Upper lobe of left lung (tissue), 6 donors: ENCODE data around the gene RNF31. TPM values are rescaled to one million over a fixed set of nuclear protein-coding genes. Genes with fewer than 3 reads are reported as not detected.
"Not testable (repeated sequence)": the region's sequence is repeated elsewhere in the genome, so short reads cannot be mapped to it uniquely, and the experiment has no call there.

ENCODE experiments used
- ATAC-seq, 2 donors: fragments of 200-7000 bp; cut with Tn5 transposase; one replicate each; pipeline ENCODE4 v1.9.1; 2022; ENCODE audit warnings: mild to moderate bottlenecking in 2 of 2, moderate library complexity in 2 of 2; ENCODE audit not compliant: low FRiP score in 2 of 2
- DNase-seq, 2 donors: peaks; one replicate each; pipeline ENCODE4 v3.0.0-alpha.2; 2019 to 2020
- H3K27ac ChIP-seq, 4 donors: fragments of 200-600 bp; sonication (generic); one replicate each; pipeline ENCODE4 v1.5.1; 2016 to 2019
- H3K27me3 ChIP-seq, 4 donors: fragments of 200-600 bp; sonication (generic); one replicate each; pipeline ENCODE4 v1.5.1; 2017 to 2019
- H3K36me3 ChIP-seq, 4 donors: fragments of 200-600 bp; sonication (generic); one replicate each; pipeline ENCODE4 v1.5.1; 2016 to 2019
- H3K4me1 ChIP-seq, 4 donors: fragments of 200-600 bp; sonication (generic); one replicate each; pipeline ENCODE4 v1.5.1; 2018 to 2019
- H3K4me3 ChIP-seq, 4 donors: fragments of 200-600 bp; sonication (generic); one replicate each; pipeline ENCODE4 v1.5.1; 2017 to 2019; ENCODE audit warnings: mild to moderate bottlenecking in 2 of 4, moderate library complexity in 1 of 4
- H3K9me3 ChIP-seq, 4 donors: fragments of 200-600 bp; sonication (generic); one replicate each; pipeline ENCODE4 v1.5.1; 2018 to 2019
- EP300 ChIP-seq, 4 donors: sonication (generic); formaldehyde crosslinking; IDR thresholded peaks; one replicate each; pipeline ENCODE4 v1.5.1; 2017; ENCODE audit warnings: antibody characterized with exemption in 4 of 4, control low read depth in 2 of 4
- POLR2A ChIP-seq, 4 donors: fragments of 450-650 bp; IDR thresholded peaks; one replicate each; pipeline ENCODE4 v1.5.1; 2016 to 2017; ENCODE audit warnings: antibody characterized with exemption in 4 of 4, mild to moderate bottlenecking in 2 of 4
- POLR2AphosphoS5 ChIP-seq, 2 donors: sonication (generic); formaldehyde crosslinking; IDR thresholded peaks; one replicate each; pipeline ENCODE4 v1.5.1; 2017; ENCODE audit warnings: antibody characterized with exemption in 2 of 2
- WGBS, 2 donors: methylation state at CpG; one replicate each; pipeline ENCODE4 v1.1.5; 2017 to 2018; 5-methylcytosine and 5-hydroxymethylcytosine counted together
- total RNA-seq, 6 donors: library from RNA; depleted of rRNA in 4 of 6; stranded (reverse); fragments of >200 nt in 4 of 6; gene quantifications; one replicate each; pipeline versions ENCODE4 v1.1.0 to v1.2.1, GENCODE V29; 2016 to 2021
- TF ChIP-seq, protein P1 (sequence below), 6 experiments: fragments of 450-650 bp in 4 of 6; fragments of 200-600 bp in 2 of 6; sonication (generic) in 2 of 6; IDR thresholded peaks; one replicate each; pipeline ENCODE4 v1.5.1; 2016 to 2019; ENCODE audit warnings: antibody characterized with exemption in 6 of 6
- donor health status: DM: no; HTN: no; CAD: no; lungs with moderate emphysema.
- donor health status: DM: no; HTN: yes; CAD: no; lungs with severe emphysema.

The RNF31 gene
- total RNA-seq, 6 donors from 2014 or later: 52.1 to 173 (median 63.9) TPM

DNA sequence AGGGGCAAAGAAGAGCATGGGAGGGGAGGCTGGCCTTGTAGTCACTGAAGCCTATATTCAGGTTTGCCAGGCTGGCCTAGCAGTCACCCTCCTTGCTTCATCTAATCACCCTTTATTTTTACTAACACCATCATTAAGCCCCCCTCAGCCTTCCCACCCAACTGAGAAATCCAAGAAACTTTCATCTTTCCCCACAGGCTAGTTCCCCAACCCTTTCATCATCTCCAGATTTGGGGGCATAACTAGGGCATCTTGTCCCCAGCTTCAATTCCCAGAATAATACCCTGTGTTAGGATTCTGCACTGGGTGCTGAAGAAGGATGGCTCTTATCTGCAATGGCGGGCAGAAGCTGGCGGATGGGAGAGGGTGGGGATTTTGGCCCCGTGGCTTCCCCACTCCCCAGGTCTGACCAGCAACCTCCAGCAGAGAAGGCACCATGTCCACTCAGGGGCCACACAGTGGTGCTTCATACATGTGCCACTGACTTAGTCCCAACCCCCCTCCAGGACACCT lies 46.3 kb upstream of the RNF31 start:
- H3K27ac ChIP-seq: no peak overlapping the region
- H3K4me1 ChIP-seq: peaks cover 0 to 14% (median 0%) of the 10 kb centered on the region in 4 donors
- TF ChIP-seq, protein P1, sequence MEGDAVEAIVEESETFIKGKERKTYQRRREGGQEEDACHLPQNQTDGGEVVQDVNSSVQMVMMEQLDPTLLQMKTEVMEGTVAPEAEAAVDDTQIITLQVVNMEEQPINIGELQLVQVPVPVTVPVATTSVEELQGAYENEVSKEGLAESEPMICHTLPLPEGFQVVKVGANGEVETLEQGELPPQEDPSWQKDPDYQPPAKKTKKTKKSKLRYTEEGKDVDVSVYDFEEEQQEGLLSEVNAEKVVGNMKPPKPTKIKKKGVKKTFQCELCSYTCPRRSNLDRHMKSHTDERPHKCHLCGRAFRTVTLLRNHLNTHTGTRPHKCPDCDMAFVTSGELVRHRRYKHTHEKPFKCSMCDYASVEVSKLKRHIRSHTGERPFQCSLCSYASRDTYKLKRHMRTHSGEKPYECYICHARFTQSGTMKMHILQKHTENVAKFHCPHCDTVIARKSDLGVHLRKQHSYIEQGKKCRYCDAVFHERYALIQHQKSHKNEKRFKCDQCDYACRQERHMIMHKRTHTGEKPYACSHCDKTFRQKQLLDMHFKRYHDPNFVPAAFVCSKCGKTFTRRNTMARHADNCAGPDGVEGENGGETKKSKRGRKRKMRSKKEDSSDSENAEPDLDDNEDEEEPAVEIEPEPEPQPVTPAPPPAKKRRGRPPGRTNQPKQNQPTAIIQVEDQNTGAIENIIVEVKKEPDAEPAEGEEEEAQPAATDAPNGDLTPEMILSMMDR (IDR thresholded peaks at IDR 0.05): no peak
- no peak for TF ChIP-seq POLR2AphosphoS5 (IDR thresholded peaks at IDR 0.05)
- TF ChIP-seq POLR2A (IDR thresholded peaks at IDR 0.05): no peak
- TF ChIP-seq EP300 (IDR thresholded peaks at IDR 0.05): no peak
- H3K4me3 ChIP-seq: no peak overlapping the region
- H3K36me3 ChIP-seq: peaks cover 3 to 56% (median 41%) of the 10 kb centered on the region in 4 donors
- 96 to 97% methylated on average over 3 of the region's 3 CpGs for WGBS, 2 donors
- H3K27me3 ChIP-seq: no peaks in the 10 kb centered on the region
- ATAC-seq: no peak
- DNase-seq: no peak
- no peaks in the 10 kb centered on the region for H3K9me3 ChIP-seq

DNA sequence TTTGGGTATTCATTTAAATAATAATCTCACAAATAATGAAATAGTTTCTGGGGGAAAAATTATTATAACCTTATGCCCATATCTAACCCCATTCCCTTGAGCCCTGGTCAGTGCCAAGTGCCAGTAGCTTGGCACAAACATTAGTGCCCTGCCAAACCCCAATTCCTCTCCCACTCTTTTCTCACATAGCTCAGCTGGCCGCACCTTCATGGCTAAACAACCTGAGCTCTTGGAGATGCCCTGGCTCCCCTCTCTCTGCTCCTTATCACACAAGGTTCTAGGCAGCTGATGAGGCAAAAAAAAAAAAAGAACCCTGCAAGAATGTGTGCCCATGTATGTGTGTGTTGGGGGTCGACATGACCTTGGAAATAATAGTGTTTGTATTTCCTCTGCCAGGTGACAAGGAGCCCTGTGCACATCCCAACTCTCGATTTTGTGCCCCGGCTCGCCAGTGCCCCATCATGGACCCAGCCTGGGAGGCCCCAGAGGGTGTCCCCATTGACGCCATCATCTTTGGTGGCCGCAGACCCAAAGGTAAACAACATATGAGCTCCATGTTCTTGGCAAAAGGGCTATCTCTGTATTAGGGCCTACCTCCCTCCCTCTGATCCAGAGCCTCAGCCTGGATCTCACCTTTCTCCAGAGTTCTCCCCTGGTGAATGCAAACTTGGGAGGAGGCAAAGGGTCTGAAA lies 44.8 kb upstream of the RNF31 start:
- WGBS, 2 donors: 87 to 96% methylated on average over 7 of the region's 7 CpGs
- TF ChIP-seq EP300 (IDR thresholded peaks at IDR 0.05): no peak
- no peak for TF ChIP-seq POLR2A (IDR thresholded peaks at IDR 0.05)
- TF ChIP-seq, protein P1 (IDR thresholded peaks at IDR 0.05): no peak
- TF ChIP-seq POLR2AphosphoS5 (IDR thresholded peaks at IDR 0.05): no peak
- peaks cover 3 to 56% (median 41%) of the 10 kb centered on the region in 4 donors for H3K36me3 ChIP-seq

DNA sequence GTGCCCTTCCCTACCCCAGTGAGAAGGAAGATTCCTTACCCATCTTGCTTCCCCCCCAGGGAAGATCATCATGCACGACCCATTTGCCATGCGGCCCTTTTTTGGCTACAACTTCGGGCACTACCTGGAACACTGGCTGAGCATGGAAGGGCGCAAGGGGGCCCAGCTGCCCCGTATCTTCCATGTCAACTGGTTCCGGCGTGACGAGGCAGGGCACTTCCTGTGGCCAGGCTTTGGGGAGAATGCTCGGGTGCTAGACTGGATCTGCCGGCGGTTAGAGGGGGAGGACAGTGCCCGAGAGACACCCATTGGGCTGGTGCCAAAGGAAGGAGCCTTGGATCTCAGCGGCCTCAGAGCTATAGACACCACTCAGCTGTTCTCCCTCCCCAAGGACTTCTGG lies 43.8 kb upstream of the RNF31 start:
- ATAC-seq (no peak), DNase-seq (no peak)

More for the DNA sequence above, 44.8 kb upstream of the RNF31 start:
- no peak for DNase-seq
- Histone ChIP-seq H3K27me3 (no peaks in the 10 kb centered on the region), H3K27ac (no peak overlapping the region), H3K9me3 (no peaks in the 10 kb centered on the region), H3K4me3 (no peak overlapping the region), H3K4me1 (peaks cover 0 to 7% (median 0%) of the 10 kb centered on the region in 4 donors)
- ATAC-seq: no peak

DNA sequence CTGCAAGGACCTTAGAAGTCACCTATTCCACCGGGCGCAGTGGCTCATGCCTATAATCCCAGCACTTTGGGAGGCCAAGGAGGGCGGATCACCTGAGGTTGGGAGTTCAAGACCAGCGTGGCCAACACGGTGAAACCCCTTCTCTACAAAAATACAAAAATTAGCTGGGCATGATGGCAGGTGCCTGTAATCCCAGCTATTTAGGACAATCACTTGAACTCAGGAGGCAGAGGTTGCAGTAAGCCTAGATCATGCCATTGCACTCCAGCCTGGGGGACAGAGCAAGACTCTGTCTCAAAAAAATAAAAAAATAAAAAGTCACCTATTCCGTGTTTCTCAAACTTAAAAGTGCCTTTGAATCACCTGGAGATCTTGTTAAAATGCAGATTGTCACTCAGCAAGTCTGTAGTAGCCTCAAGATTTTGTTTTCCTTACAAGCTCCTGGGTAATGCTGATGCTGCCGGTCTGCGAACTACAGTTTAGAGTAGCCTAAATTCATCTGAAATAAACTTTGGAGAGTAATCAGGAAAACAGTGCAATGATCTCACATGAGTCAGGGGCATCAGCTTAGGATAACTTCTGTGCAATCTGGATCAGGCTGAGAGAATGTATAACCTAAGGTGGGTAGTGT lies 41.6 kb upstream of the RNF31 start:
- DNase-seq, ATAC-seq, H3K27ac ChIP-seq, H3K9me3 ChIP-seq, H3K27me3 ChIP-seq, H3K4me3 ChIP-seq: not testable (repeated sequence)
- WGBS, 2 donors: 88 to 95% methylated on average over 8 of the region's 8 CpGs
- peaks cover 8 to 19% (median 12%) of the 10 kb centered on the region in 4 donors for H3K4me1 ChIP-seq
- H3K36me3 ChIP-seq: peaks cover 0 to 25% (median 16%) of the 10 kb centered on the region in 4 donors

More for the DNA sequence above, 43.8 kb upstream of the RNF31 start:
- 86 to 96% methylated on average over 12 to 13 of the region's 13 CpGs for WGBS, 2 donors
- no peak overlapping the region for H3K27ac ChIP-seq
- H3K27me3 ChIP-seq: no peaks in the 10 kb centered on the region
- peaks cover under 1 to 8% (median under 1%) of the 10 kb centered on the region in 4 donors for H3K4me1 ChIP-seq
- no peak for TF ChIP-seq POLR2A (IDR thresholded peaks at IDR 0.05)
- no peak for TF ChIP-seq POLR2AphosphoS5 (IDR thresholded peaks at IDR 0.05)
- no peak for TF ChIP-seq EP300 (IDR thresholded peaks at IDR 0.05)
- TF ChIP-seq, protein P1 (IDR thresholded peaks at IDR 0.05): no peak
- H3K9me3 ChIP-seq: no peaks in the 10 kb centered on the region
- H3K36me3 ChIP-seq: peaks cover 3 to 48% (median 35%) of the 10 kb centered on the region in 4 donors
- no peak overlapping the region for H3K4me3 ChIP-seq

DNA sequence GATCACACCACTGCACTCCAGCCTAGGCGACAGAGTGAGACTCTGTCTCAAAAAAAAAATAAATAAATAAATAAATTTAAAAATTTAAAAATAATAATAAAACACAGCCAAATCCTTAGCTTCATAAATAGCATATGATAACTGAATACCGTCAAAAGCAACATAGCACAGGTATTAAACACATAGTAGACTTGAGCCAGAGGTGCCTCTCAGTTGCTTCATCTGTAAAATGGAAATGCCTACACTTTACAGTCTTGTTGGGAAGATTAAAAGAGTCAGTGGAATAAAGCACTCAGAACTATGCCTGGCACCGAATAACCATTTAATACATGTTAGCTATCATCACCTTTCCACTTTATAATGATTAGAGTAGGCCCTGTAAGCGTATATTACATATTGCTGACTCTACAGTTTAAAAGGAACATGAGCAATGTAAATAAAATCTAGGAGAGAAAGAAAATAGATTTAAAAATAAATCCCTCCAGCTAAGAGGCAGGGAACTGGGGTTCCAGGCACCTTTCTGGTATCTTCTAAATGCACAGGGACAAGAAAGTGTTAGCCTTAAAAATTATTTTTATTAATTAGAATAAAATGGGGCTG lies 40.5 kb upstream of the RNF31 start:
- Histone ChIP-seq H3K36me3 (peaks cover 0 to 16% (median 9%) of the 10 kb centered on the region in 4 donors), H3K4me1 (peaks cover 8 to 22% (median 12%) of the 10 kb centered on the region in 4 donors), H3K27me3 (no peaks in the 10 kb centered on the region), H3K27ac (no peak overlapping the region), H3K4me3 (no peak overlapping the region), H3K9me3 (no peaks in the 10 kb centered on the region)
- TF ChIP-seq POLR2A (IDR thresholded peaks at IDR 0.05) (no peak), POLR2AphosphoS5 (IDR thresholded peaks at IDR 0.05) (no peak), EP300 (IDR thresholded peaks at IDR 0.05) (no peak)
- TF ChIP-seq, protein P1 (IDR thresholded peaks at IDR 0.05): no peak
- 85 to 86% methylated on average over 4 of the region's 4 CpGs for WGBS, 2 donors
- DNase-seq (no peak), ATAC-seq (no peak)
